HCT116 (cell line): Measurements from ENCODE around the gene PIH1D1. TPM values are rescaled to one million over a fixed set of nuclear protein-coding genes. Genes with fewer than 3 reads are reported as not detected.

Experiments
- ATAC-seq: fragments of 200-7000 bp; cut with Tn5 transposase; 2 replicates; pipeline ENCODE4 v1.9.1; 2020; ENCODE audit warnings: mild to moderate bottlenecking, moderate library complexity
- BruUV-seq: library from RNA; stranded (reverse); fragments of 400-500 nt; replicated peaks from 2 replicates; lab custom pipeline; 2021; lab: Mats Ljungman, UMichigan
- CTCF ChIA-PET: fragments of 300-600 bp; sonication (Branson Sonifier 250); formaldehyde crosslinking; loops from one replicate; lab custom pipeline; 2021; ENCODE audit warnings: antibody characterized with exemption; lab: Charles Lee
- POLR2A ChIA-PET: fragments of 300-600, 350-600 bp; sonication (Branson Sonifier 250); formaldehyde crosslinking; loops from one replicate; lab custom pipeline; 2021; ENCODE audit warnings: antibody characterized with exemption; lab: Charles Lee
- RAD21 ChIA-PET, 2 experiments: fragments of 300-600 bp; sonication (Branson Sonifier 250); formaldehyde crosslinking; loops; one replicate each; lab custom pipeline; 2023; ENCODE audit warnings: low total read pairs in 2 of 2; ENCODE audit not compliant: uncharacterized antibody in 2 of 2, unreplicated experiment in 2 of 2, low non-redundant PET in 1 of 2; lab: Charles Lee
- DNase-seq: peaks from one replicate; pipeline ENCODE4 v3.0.0-alpha.2; 2010; ENCODE audit warnings: low read depth, low spot score
- H2AFZ ChIP-seq: fragments of 200-600 bp; shearing (Covaris generic), sonication (generic); 2 replicates; pipeline ENCODE4 v1.6.1; 2017; ENCODE audit warnings: low read depth, mixed run types, mixed read lengths, antibody characterized with exemption, low read length; ENCODE audit not compliant: poor library complexity, severe bottlenecking
- H3K27ac ChIP-seq: 2 replicates; pipeline ENCODE4 v1.5.1; 2012; ENCODE audit warnings: low read depth, low read length
- H3K27me3 ChIP-seq: fragments of 200-600 bp; sonication (generic); 2 replicates; pipeline ENCODE4 v1.6.1; 2016; ENCODE audit warnings: mixed run types, low read length, mixed read lengths; ENCODE audit not compliant: insufficient read depth
- H3K36me3 ChIP-seq, 2 experiments: fragments of 200-500 bp in 1 of 2; fragments of 200-600 bp in 1 of 2; sonication (Bioruptor generic) in 1 of 2; sonication (generic) in 1 of 2; 2 replicates each; pipeline versions ENCODE4 v1.5.1 to v1.6.1; 2014 to 2016; ENCODE audit warnings: low read length in 2 of 2, inconsistent platforms in 1 of 2, mixed read lengths in 1 of 2, mixed run types in 1 of 2; ENCODE audit not compliant: insufficient read depth in 2 of 2, control insufficient read depth in 1 of 2
- H3K4me1 ChIP-seq, 2 experiments: fragments of 200-600 bp in 1 of 2; sonication (generic) in 1 of 2; 2 replicates each; pipeline versions ENCODE4 v1.5.1 to v1.6.1; 2012 to 2017; ENCODE audit warnings: low read length in 2 of 2, inconsistent platforms in 1 of 2, mild to moderate bottlenecking in 1 of 2, mixed read lengths in 1 of 2, mixed run types in 1 of 2, moderate library complexity in 1 of 2; ENCODE audit not compliant: insufficient read depth in 2 of 2, control insufficient read depth in 1 of 2
- H3K4me2 ChIP-seq: fragments of 200-600 bp; sonication (generic); 2 replicates; pipeline ENCODE4 v1.6.1; 2017; ENCODE audit warnings: mixed run types, low read length, mixed read lengths
- H3K4me3 ChIP-seq, 2 experiments: fragments of 200-600 bp in 1 of 2; sonication (generic) in 1 of 2; replicated peaks in 1 of 2; 2 replicates each; pipeline ENCODE4 v1.5.1; 2011 to 2016; ENCODE audit warnings: low read length in 2 of 2, control low read depth in 1 of 2, low read depth in 1 of 2, mild to moderate bottlenecking in 1 of 2, mixed read lengths in 1 of 2, mixed run types in 1 of 2
- H3K79me2 ChIP-seq: fragments of 200-600 bp; sonication (generic); 2 replicates; pipeline ENCODE4 v1.6.1; 2017; ENCODE audit warnings: mild to moderate bottlenecking, mixed run types, low read length, moderate library complexity, mixed read lengths; ENCODE audit not compliant: insufficient read depth
- H3K9ac ChIP-seq: fragments of 200-600 bp; sonication (generic); 2 replicates; pipeline ENCODE4 v1.6.1; 2016; ENCODE audit warnings: low read length, mixed read lengths
- H3K9me2 ChIP-seq: fragments of 200-600 bp; sonication (generic), shearing (Covaris generic); 2 replicates; pipeline ENCODE4 v1.6.1; 2017; ENCODE audit warnings: mixed run types, mild to moderate bottlenecking, moderate library complexity; ENCODE audit not compliant: insufficient read depth
- H3K9me3 ChIP-seq, 2 experiments: fragments of 200-500 bp in 1 of 2; fragments of 200-600 bp in 1 of 2; sonication (Bioruptor generic) in 1 of 2; sonication (generic) in 1 of 2; 2 replicates each; pipeline ENCODE4 v1.6.1; 2014 to 2017; ENCODE audit warnings: low read length in 2 of 2, mixed read lengths in 2 of 2, inconsistent platforms in 1 of 2, low read depth in 1 of 2, mild to moderate bottlenecking in 1 of 2, mixed run types in 1 of 2, moderate library complexity in 1 of 2; ENCODE audit not compliant: control insufficient read depth in 1 of 2, insufficient read depth in 1 of 2
- H4K20me1 ChIP-seq: fragments of 200-600 bp; sonication (generic), shearing (Covaris generic); 2 replicates; pipeline ENCODE4 v1.6.1; 2017; ENCODE audit warnings: mixed run types, mild to moderate bottlenecking, moderate library complexity; ENCODE audit not compliant: insufficient read depth
- CBX3 ChIP-seq: IDR thresholded peaks from 2 replicates; pipeline ENCODE4 v1.6.1; 2012; ENCODE audit warnings: low read depth
- CEBPB ChIP-seq: IDR thresholded peaks from 2 replicates; pipeline ENCODE4 v1.6.1; 2012; ENCODE audit warnings: low read depth
- ELF1 ChIP-seq: IDR thresholded peaks from 2 replicates; pipeline ENCODE4 v1.6.1; 2012; ENCODE audit warnings: low read depth, borderline replicate concordance
- EZH2 ChIP-seq: fragments of 200-600 bp; sonication (generic); IDR thresholded peaks from 2 replicates; pipeline ENCODE4 v1.6.1; 2017; ENCODE audit warnings: antibody characterized with exemption, mixed run types
- FOSL1 ChIP-seq: IDR thresholded peaks from 2 replicates; pipeline ENCODE4 v1.6.1; 2012; ENCODE audit warnings: low read depth
- JUND ChIP-seq: IDR thresholded peaks from 2 replicates; pipeline ENCODE4 v1.6.1; 2012
- POLR2A ChIP-seq: IDR thresholded peaks from 2 replicates; pipeline ENCODE4 v1.7.0; 2011; ENCODE audit warnings: borderline replicate concordance; ENCODE audit not compliant: insufficient read depth, insufficient read length; ENCODE audit errors: extremely low read depth
- POLR2AphosphoS5 ChIP-seq: IDR thresholded peaks from 2 replicates; pipeline ENCODE4 v1.6.1; 2011; ENCODE audit warnings: mild to moderate bottlenecking, low read depth, low read length, moderate library complexity
- RAD21 ChIP-seq: IDR thresholded peaks from 2 replicates; pipeline ENCODE4 v1.6.1; 2012; ENCODE audit warnings: low read depth, mild to moderate bottlenecking
- SP1 ChIP-seq: IDR thresholded peaks from 2 replicates; pipeline ENCODE4 v1.6.1; 2012; ENCODE audit warnings: low read depth
- SRF ChIP-seq: IDR thresholded peaks from 2 replicates; pipeline ENCODE4 v1.6.1; 2012; ENCODE audit warnings: low read depth
- YY1 ChIP-seq: IDR thresholded peaks from 2 replicates; pipeline ENCODE4 v1.6.1; 2011; ENCODE audit warnings: low read length, low read depth, moderate library complexity, mild to moderate bottlenecking; ENCODE audit not compliant: insufficient replicate concordance; ENCODE audit errors: extremely low read depth
- ZFX ChIP-seq: fragments of 450-650 bp; IDR thresholded peaks from 2 replicates; pipeline ENCODE4 v1.6.1; 2017
- intact Hi-C: fragments of 100-400 bp; cut with micrococcal nuclease; formaldehyde crosslinking; loops from 2 replicates; pipeline ENCODE4 v1.10.0; 2022
- total RNA-seq: library from RNA; stranded (reverse); gene quantifications from one replicate; pipeline ENCODE4 v1.2.1, GENCODE V29; 2021; ENCODE audit not compliant: unreplicated experiment
- TF ChIP-seq, protein P1 (sequence below): IDR thresholded peaks from 2 replicates; pipeline ENCODE4 v1.6.1; 2012
- TF ChIP-seq, protein P2 (sequence below): IDR thresholded peaks from 2 replicates; pipeline ENCODE4 v1.6.1; 2012; ENCODE audit warnings: low read depth
- TF ChIP-seq, protein P3 (sequence below): IDR thresholded peaks from 2 replicates; pipeline ENCODE4 v1.6.1; 2012
- TF ChIP-seq, protein P4 (sequence below): IDR thresholded peaks from 2 replicates; pipeline ENCODE4 v1.6.1; 2011; ENCODE audit warnings: mild to moderate bottlenecking, low read length, moderate library complexity; ENCODE audit not compliant: insufficient replicate concordance; ENCODE audit errors: extremely low read depth

The PIH1D1 gene
- total RNA-seq, 1 experiment from 2014 or later: 152 TPM

DNA sequence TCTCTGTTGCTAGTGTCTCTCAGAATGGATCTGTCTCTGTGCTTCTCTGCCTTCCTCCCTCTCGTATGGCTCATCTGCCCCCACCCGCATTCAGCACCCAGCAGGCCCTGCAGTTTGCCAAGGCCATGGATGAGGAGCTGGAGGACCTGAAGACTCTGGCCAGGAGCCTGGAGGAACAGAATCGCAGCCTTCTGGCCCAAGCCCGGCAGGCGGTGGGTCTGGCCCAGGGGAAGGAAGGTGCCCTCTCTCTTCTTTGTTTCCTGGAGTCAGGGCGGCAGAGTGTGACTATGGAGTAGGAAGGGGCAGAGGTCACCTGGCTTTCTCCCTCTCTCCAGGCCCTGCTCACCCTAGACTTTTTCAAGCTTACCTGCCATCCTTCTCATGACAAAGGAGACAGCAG, 52.7 kb downstream of the PIH1D1 start:
- RAD21 ChIA-PET: no interaction called here
- TF ChIP-seq FOSL1: no peak
- no peak for TF ChIP-seq CBX3
- TF ChIP-seq POLR2A: no peak
- no peak for TF ChIP-seq SRF
- TF ChIP-seq, protein P1, sequence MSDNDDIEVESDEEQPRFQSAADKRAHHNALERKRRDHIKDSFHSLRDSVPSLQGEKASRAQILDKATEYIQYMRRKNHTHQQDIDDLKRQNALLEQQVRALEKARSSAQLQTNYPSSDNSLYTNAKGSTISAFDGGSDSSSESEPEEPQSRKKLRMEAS: no peak
- TF ChIP-seq RAD21: no peak
- no peak for TF ChIP-seq YY1
- no peak for TF ChIP-seq ZFX
- no peak for TF ChIP-seq EZH2
- TF ChIP-seq JUND: no peak
- TF ChIP-seq ELF1: no peak
- TF ChIP-seq, protein P2, sequence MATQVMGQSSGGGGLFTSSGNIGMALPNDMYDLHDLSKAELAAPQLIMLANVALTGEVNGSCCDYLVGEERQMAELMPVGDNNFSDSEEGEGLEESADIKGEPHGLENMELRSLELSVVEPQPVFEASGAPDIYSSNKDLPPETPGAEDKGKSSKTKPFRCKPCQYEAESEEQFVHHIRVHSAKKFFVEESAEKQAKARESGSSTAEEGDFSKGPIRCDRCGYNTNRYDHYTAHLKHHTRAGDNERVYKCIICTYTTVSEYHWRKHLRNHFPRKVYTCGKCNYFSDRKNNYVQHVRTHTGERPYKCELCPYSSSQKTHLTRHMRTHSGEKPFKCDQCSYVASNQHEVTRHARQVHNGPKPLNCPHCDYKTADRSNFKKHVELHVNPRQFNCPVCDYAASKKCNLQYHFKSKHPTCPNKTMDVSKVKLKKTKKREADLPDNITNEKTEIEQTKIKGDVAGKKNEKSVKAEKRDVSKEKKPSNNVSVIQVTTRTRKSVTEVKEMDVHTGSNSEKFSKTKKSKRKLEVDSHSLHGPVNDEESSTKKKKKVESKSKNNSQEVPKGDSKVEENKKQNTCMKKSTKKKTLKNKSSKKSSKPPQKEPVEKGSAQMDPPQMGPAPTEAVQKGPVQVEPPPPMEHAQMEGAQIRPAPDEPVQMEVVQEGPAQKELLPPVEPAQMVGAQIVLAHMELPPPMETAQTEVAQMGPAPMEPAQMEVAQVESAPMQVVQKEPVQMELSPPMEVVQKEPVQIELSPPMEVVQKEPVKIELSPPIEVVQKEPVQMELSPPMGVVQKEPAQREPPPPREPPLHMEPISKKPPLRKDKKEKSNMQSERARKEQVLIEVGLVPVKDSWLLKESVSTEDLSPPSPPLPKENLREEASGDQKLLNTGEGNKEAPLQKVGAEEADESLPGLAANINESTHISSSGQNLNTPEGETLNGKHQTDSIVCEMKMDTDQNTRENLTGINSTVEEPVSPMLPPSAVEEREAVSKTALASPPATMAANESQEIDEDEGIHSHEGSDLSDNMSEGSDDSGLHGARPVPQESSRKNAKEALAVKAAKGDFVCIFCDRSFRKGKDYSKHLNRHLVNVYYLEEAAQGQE: no peak
- TF ChIP-seq, protein P3, sequence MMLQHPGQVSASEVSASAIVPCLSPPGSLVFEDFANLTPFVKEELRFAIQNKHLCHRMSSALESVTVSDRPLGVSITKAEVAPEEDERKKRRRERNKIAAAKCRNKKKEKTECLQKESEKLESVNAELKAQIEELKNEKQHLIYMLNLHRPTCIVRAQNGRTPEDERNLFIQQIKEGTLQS: no peak
- no peak for TF ChIP-seq POLR2AphosphoS5
- TF ChIP-seq CEBPB: no peak
- no peak for TF ChIP-seq SP1
- TF ChIP-seq, protein P4, sequence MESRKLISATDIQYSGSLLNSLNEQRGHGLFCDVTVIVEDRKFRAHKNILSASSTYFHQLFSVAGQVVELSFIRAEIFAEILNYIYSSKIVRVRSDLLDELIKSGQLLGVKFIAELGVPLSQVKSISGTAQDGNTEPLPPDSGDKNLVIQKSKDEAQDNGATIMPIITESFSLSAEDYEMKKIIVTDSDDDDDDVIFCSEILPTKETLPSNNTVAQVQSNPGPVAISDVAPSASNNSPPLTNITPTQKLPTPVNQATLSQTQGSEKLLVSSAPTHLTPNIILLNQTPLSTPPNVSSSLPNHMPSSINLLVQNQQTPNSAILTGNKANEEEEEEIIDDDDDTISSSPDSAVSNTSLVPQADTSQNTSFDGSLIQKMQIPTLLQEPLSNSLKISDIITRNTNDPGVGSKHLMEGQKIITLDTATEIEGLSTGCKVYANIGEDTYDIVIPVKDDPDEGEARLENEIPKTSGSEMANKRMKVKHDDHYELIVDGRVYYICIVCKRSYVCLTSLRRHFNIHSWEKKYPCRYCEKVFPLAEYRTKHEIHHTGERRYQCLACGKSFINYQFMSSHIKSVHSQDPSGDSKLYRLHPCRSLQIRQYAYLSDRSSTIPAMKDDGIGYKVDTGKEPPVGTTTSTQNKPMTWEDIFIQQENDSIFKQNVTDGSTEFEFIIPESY: no peak
- H3K4me2 ChIP-seq: no peak overlapping the region

More for the DNA sequence above, 52.7 kb downstream of the PIH1D1 start:
- ChIA-PET POLR2A (interaction anchor here (1.2 kb wide), 1 partner anchor 54 kb away, joined by 3 read pairs; the partner anchor contains the start of gene ALDH16A1), CTCF (no interaction called here)
- no peak overlapping the region for H3K9ac ChIP-seq
- BruUV-seq: no TSS peak
- no peaks in the 10 kb centered on the region for H3K9me3 ChIP-seq
- ATAC-seq (no peak), DNase-seq (no peak)
- no peaks in the 10 kb centered on the region for H3K9me2 ChIP-seq
- no peaks in the 10 kb centered on the region for H4K20me1 ChIP-seq
- H3K79me2 ChIP-seq: no peaks in the 10 kb centered on the region
- no peaks in the 10 kb centered on the region for H3K36me3 ChIP-seq
- no peaks in the 10 kb centered on the region for H3K27me3 ChIP-seq
- H3K4me1 ChIP-seq: peaks cover 6 to 8% of the 10 kb centered on the region in 2 experiments; a peak in 3 of 4 replicates
- H3K4me3 ChIP-seq: no peak overlapping the region
- no peak overlapping the region for H3K27ac ChIP-seq
- intact Hi-C loops: no loop called here
- no peak overlapping the region for H2AFZ ChIP-seq
